Subcutaneous abdominal adipose tissue (tissue), 5 donors: ENCODE results near the gene CYP26A1.

Experiments used
- H3K27ac ChIP-seq: one replicate; pipeline ENCODE4 v1.7.0; 2013; ENCODE audit warnings: low read depth, mild to moderate bottlenecking, inconsistent platforms, low read length, moderate library complexity
- H3K27me3 ChIP-seq, 5 donors: one replicate each; pipeline ENCODE4 v1.7.0; 2013; ENCODE audit warnings: low read length in 5 of 5, inconsistent platforms in 1 of 5; ENCODE audit not compliant: control insufficient read depth in 5 of 5, insufficient read depth in 4 of 5
- H3K36me3 ChIP-seq, 5 donors: one replicate each; pipeline ENCODE4 v1.7.0; 2013; ENCODE audit warnings: low read length in 5 of 5; ENCODE audit not compliant: control insufficient read depth in 5 of 5, insufficient read depth in 5 of 5
- H3K4me1 ChIP-seq, 5 donors: one replicate each; pipeline ENCODE4 v1.7.0; 2013; ENCODE audit warnings: low read length in 5 of 5, mild to moderate bottlenecking in 3 of 5, moderate library complexity in 1 of 5; ENCODE audit not compliant: control insufficient read depth in 5 of 5, insufficient read depth in 5 of 5
- H3K4me3 ChIP-seq, 5 donors: one replicate each; pipeline ENCODE4 v1.7.0; 2013; ENCODE audit warnings: low read length in 5 of 5, low read depth in 1 of 5
- H3K9ac ChIP-seq, 5 donors: one replicate each; pipeline ENCODE4 v1.7.0; 2013; ENCODE audit warnings: low read length in 5 of 5, mild to moderate bottlenecking in 4 of 5, moderate library complexity in 3 of 5
- H3K9me3 ChIP-seq, 5 donors: one replicate each; pipeline ENCODE4 v1.7.0; 2013; ENCODE audit warnings: low read length in 5 of 5; ENCODE audit not compliant: control insufficient read depth in 5 of 5
- donor health status: healthy.
- donor health status: healthy.
- donor health status: healthy.
- donor health status: healthy.
- donor health status: healthy.

The CYP26A1 gene

GRCh38 chr10:93110472-93111146, 36.9 kb downstream of the CYP26A1 start:
- no peaks in the 10 kb centered on the region for H3K4me1 ChIP-seq
- no peak overlapping the region for H3K27ac ChIP-seq
- no peak overlapping the region for H3K4me3 ChIP-seq
- no peaks in the 10 kb centered on the region for H3K9me3 ChIP-seq
- no peaks in the 10 kb centered on the region for H3K36me3 ChIP-seq
- H3K9ac ChIP-seq = no peak overlapping the region
- H3K27me3 ChIP-seq = peaks cover 0 to 9% (median 0%) of the 10 kb centered on the region in 5 donors

- Histone ChIP-seq H3K4me3 (no peak overlapping the region), H3K4me1 (no peaks in the 10 kb centered on the region), H3K27me3 (peaks cover 0 to 9% (median 0%) of the 10 kb centered on the region in 5 donors), H3K36me3 (no peaks in the 10 kb centered on the region), H3K9ac (no peak overlapping the region), H3K9me3 (no peaks in the 10 kb centered on the region), H3K27ac (no peak overlapping the region)
Observed at GRCh38 chr10:93113042-93113441, 39.3 kb downstream of the CYP26A1 start.

- no peak overlapping the region for H3K27ac ChIP-seq
- H3K27me3 ChIP-seq = peaks cover 0 to 11% (median 0%) of the 10 kb centered on the region in 5 donors
- H3K4me3 ChIP-seq = no peak overlapping the region
Observed at GRCh38 chr10:93115661-93116383, 42.1 kb downstream of the CYP26A1 start.

DNA sequence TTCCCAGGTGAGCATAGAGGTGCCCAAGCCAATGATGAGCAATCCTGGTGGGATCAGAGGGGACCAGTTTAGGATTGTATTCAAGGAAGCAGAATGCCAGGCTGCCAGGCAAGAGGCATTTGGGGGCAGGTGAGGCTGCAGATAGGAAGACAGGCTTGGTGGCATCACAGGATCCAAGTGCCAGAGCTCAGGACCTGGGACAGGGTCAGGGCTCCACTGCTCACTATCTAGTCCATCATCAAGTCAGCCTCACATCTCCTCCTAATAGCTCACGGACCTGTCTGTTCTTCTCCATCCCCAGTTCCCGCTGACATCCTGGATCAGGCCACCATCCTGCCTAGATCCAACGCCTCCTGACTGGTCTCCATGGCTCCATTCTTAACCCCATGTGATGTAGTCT, 47.6 kb downstream of the CYP26A1 start:
- peaks cover 0 to 7% (median 0%) of the 10 kb centered on the region in 5 donors for H3K27me3 ChIP-seq
- no peaks in the 10 kb centered on the region for H3K4me1 ChIP-seq
- no peaks in the 10 kb centered on the region for H3K36me3 ChIP-seq
- H3K9ac ChIP-seq = no peak overlapping the region
- H3K27ac ChIP-seq = no peak overlapping the region
- H3K9me3 ChIP-seq = peaks cover 0 to 9% (median 7%) of the 10 kb centered on the region in 5 donors
- H3K4me3 ChIP-seq = no peak overlapping the region

More at GRCh38 chr10:93115661-93116383, 42.1 kb downstream of the CYP26A1 start:
- H3K9ac ChIP-seq = no peak overlapping the region
- H3K4me1 ChIP-seq = no peaks in the 10 kb centered on the region
- H3K36me3 ChIP-seq = no peaks in the 10 kb centered on the region
- H3K9me3 ChIP-seq = no peaks in the 10 kb centered on the region

DNA sequence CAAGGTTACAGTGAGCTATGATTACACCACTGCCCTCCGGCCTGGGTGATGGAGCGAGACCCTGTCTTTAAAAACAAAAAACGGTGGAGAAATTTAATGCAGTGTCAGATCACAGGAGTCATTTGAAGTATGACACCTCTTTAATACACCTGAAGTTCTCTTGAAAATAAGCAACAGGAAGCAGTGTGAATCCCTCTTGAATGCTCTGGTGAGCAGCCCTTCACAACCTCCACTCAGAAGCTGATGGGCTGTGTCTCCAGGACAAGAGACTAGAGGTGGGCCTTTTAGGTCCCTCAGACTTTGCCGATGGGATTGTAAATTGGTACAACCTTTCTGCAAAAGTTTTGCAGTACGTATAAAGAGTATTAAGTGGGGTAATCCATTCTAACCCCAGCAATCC, 50.1 kb downstream of the CYP26A1 start:
- H3K27me3 ChIP-seq = peaks cover 0 to 7% (median 0%) of the 10 kb centered on the region in 5 donors
- H3K27ac ChIP-seq = no peak overlapping the region
- H3K36me3 ChIP-seq = no peaks in the 10 kb centered on the region
- no peaks in the 10 kb centered on the region for H3K4me1 ChIP-seq
- H3K4me3 ChIP-seq = no peak overlapping the region
- no peak overlapping the region for H3K9ac ChIP-seq
- H3K9me3 ChIP-seq = peaks cover 5 to 26% (median 22%) of the 10 kb centered on the region in 5 donors

- Histone ChIP-seq H3K4me1 (no peaks in the 10 kb centered on the region), H3K4me3 (no peak overlapping the region), H3K27me3 (peaks cover 0 to 7% (median 0%) of the 10 kb centered on the region in 5 donors), H3K36me3 (no peaks in the 10 kb centered on the region), H3K27ac (no peak overlapping the region), H3K9me3 (peaks cover 5 to 26% (median 22%) of the 10 kb centered on the region in 5 donors), H3K9ac (no peak overlapping the region)
Observed at GRCh38 chr10:93124580-93125318, 51.1 kb downstream of the CYP26A1 start.

GRCh38 chr10:93125966-93126365, 52.3 kb downstream of the CYP26A1 start:
- H3K9me3 ChIP-seq = peaks cover 5 to 26% (median 22%) of the 10 kb centered on the region in 5 donors
- no peaks in the 10 kb centered on the region for H3K36me3 ChIP-seq
- peaks cover 0 to 7% (median 0%) of the 10 kb centered on the region in 5 donors for H3K27me3 ChIP-seq
- H3K9ac ChIP-seq = no peak overlapping the region
- peak overlapping the region in 1 of 5 donors; percentile 26 for H3K4me3 ChIP-seq
- no peak overlapping the region for H3K27ac ChIP-seq
- H3K4me1 ChIP-seq = no peaks in the 10 kb centered on the region

GRCh38 chr10:93126483-93127052, 52.9 kb downstream of the CYP26A1 start:
- Histone ChIP-seq H3K4me1 (no peaks in the 10 kb centered on the region), H3K9me3 (peaks cover 5 to 26% (median 22%) of the 10 kb centered on the region in 5 donors), H3K36me3 (no peaks in the 10 kb centered on the region), H3K9ac (no peak overlapping the region), H3K27ac (no peak overlapping the region), H3K4me3 (peak overlapping the region in 3 of 5 donors; percentile 2 to 26 (median 25)), H3K27me3 (peaks cover 0 to under 1% (median 0%) of the 10 kb centered on the region in 5 donors)
